NCI-H345 (cell line): ENCODE results near the gene CD300E.
"Not testable (repeated sequence)": the region's sequence is repeated elsewhere in the genome, so short reads cannot be mapped to it uniquely, and the experiment has no call there.

ENCODE experiments used
- DNase-seq: peaks from one replicate; lab custom pipeline; 2025; lab: John Stamatoyannopoulos, UW

The CD300E gene

GRCh38 chr17:74599023-74599399 lies 24.5 kb downstream of the CD300E start:
- no peak for DNase-seq

GRCh38 chr17:74598346-74599022 lies 25.1 kb downstream of the CD300E start:
- peak; percentile 58 for DNase-seq

- DNase-seq = no peak
These were observed 26.3 kb downstream of the CD300E start for GRCh38 chr17:74597069-74597790.

GRCh38 chr17:74595037-74595750 lies 28.3 kb downstream of the CD300E start:
- DNase-seq = no peak

- no peak for DNase-seq
These were observed 31.2 kb downstream of the CD300E start, which contains the start of gene CD300LD for GRCh38 chr17:74592087-74592990. Gene CD300LD, minus strand, starts transcription at chr17:74592283. Its CDS starts 81 bp downstream, at chr17:74592202.

- DNase-seq = no peak
These were observed 32.0 kb downstream of the CD300E start for GRCh38 chr17:74591503-74591902.

GRCh38 chr17:74585711-74586110 lies 37.8 kb downstream of the CD300E start:
- DNase-seq = no peak

- no peak for DNase-seq
These were observed 39.1 kb downstream of the CD300E start for GRCh38 chr17:74584292-74585060.

- no peak for DNase-seq
These were observed 40.9 kb downstream of the CD300E start for GRCh38 chr17:74582633-74583032.

GRCh38 chr17:74579900-74580299 lies 43.6 kb downstream of the CD300E start:
- DNase-seq = no peak

GRCh38 chr17:74578979-74579378 lies 44.6 kb downstream of the CD300E start:
- no peak for DNase-seq

- DNase-seq = no peak
These were observed 48.9 kb downstream of the CD300E start for GRCh38 chr17:74574489-74575142.

GRCh38 chr17:74573635-74574034 lies 49.9 kb downstream of the CD300E start:
- not testable (repeated sequence) for DNase-seq

- DNase-seq = no peak
These were observed 50.4 kb downstream of the CD300E start for GRCh38 chr17:74573169-74573568.

GRCh38 chr17:74571621-74572270 lies 51.8 kb downstream of the CD300E start:
- DNase-seq = no peak

- DNase-seq = no peak
These were observed 54.2 kb downstream of the CD300E start for GRCh38 chr17:74569020-74570003.

- DNase-seq = no peak
These were observed 55.2 kb downstream of the CD300E start for GRCh38 chr17:74568106-74568873.

- DNase-seq = no peak
These were observed 56.1 kb downstream of the CD300E start, which contains the start of gene CD300H for GRCh38 chr17:74567397-74567796. Gene CD300H, minus strand, starts transcription at chr17:74567509.
